OCI-M2 (cell line): Measurements from ENCODE around the gene NRCAM.

ENCODE experiments used
- DNase-seq: peaks from one replicate; lab custom pipeline; 2025; ENCODE audit not compliant: unreplicated experiment; lab: John Stamatoyannopoulos, UW

Gene NRCAM

GRCh38 chr7:108459922-108460551 lies 3.8 kb upstream of the NRCAM start:
- DNase-seq: no peak

- no peak for DNase-seq
These were observed 1.6 kb upstream of the NRCAM start for GRCh38 chr7:108457871-108458270.

GRCh38 chr7:108456845-108457540 lies 757 bp upstream of the NRCAM start:
- no peak for DNase-seq

GRCh38 chr7:108455551-108455997 lies 662 bp downstream of the NRCAM start:
- DNase-seq: no peak

- no peak for DNase-seq
These were observed 1.3 kb downstream of the NRCAM start for GRCh38 chr7:108454674-108455550.

GRCh38 chr7:108454317-108454673 lies 1.9 kb downstream of the NRCAM start:
- no peak for DNase-seq

- no peak for DNase-seq
These were observed 2.9 kb downstream of the NRCAM start for GRCh38 chr7:108453320-108453719.

GRCh38 chr7:108452707-108453106 lies 3.5 kb downstream of the NRCAM start:
- no peak for DNase-seq

GRCh38 chr7:108451296-108451848 lies 4.9 kb downstream of the NRCAM start:
- DNase-seq: no peak

GRCh38 chr7:108450160-108450559 lies 6.1 kb downstream of the NRCAM start:
- DNase-seq: no peak

GRCh38 chr7:108449521-108449920 lies 6.7 kb downstream of the NRCAM start:
- no peak for DNase-seq

- DNase-seq: no peak
These were observed 7.4 kb downstream of the NRCAM start for GRCh38 chr7:108448584-108449505.

- no peak for DNase-seq
These were observed 14.1 kb downstream of the NRCAM start for GRCh38 chr7:108442039-108442568.

- no peak for DNase-seq
These were observed 14.8 kb downstream of the NRCAM start for GRCh38 chr7:108441392-108441955.

- DNase-seq: no peak
These were observed 15.6 kb downstream of the NRCAM start for GRCh38 chr7:108440613-108441012.

GRCh38 chr7:108436906-108437305 lies 19.3 kb downstream of the NRCAM start:
- DNase-seq: no peak

GRCh38 chr7:108434010-108434409 lies 22.2 kb downstream of the NRCAM start:
- DNase-seq: no peak

- no peak for DNase-seq
These were observed 25.1 kb downstream of the NRCAM start for GRCh38 chr7:108431099-108431498.

GRCh38 chr7:108430664-108431063 lies 25.6 kb downstream of the NRCAM start:
- no peak for DNase-seq

- no peak for DNase-seq
These were observed 28.5 kb downstream of the NRCAM start for GRCh38 chr7:108427766-108428165.
